ENCODE data around the gene ELMO1. TPM values are rescaled to one million over a fixed set of nuclear protein-coding genes. Genes with fewer than 3 reads are reported as not detected.

The ELMO1 gene
- total RNA-seq, 4 donors from 2014 or later: 11.5 to 19.9 (median 17.4) TPM

DNA sequence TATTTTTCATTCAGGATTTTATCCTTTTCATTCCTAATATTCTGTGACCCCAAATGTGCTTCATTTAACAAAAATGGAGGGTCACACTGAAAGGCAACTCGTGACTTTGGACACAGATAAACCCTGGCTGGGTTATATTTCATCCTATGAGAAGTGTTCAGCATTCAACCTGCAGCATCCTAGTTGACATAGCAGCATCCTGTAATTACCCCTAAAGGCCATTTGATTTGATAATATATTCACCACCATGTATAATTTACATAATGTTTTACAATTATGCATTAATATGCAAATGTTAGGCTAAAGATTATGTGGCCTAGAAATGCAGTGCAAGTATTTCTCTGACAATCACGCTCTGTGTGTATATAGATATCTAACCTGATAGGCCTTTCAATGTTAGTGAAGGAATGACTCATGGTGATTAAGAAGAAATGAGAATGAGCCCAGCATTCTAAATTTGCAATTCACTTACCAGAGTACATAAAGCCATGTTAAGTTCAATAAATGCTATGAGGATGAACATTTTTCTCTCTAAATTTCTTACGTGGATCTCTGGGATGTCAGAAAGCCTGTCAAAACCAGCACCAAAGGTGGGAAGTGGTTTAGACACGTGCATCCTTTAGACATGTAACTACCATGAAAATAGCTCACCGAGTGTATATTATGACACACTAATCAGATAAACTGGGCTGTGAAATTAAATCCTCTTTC, 386.7 kb downstream of the ELMO1 start:
- 65 to 75% methylated on average over 5 of the region's 5 CpGs for WGBS, 2 donors
- no peak for TF ChIP-seq POLR2A (IDR thresholded peaks at IDR 0.05)
- DNase-seq (ENCODE audit: low spot score in 2 of 2): no peak
- H3K4me3 ChIP-seq (ENCODE audit: low read depth, poor library complexity, severe bottlenecking): no peak overlapping the region
- intact Hi-C loops (cut with DNase I; ENCODE audit: low total_unique reads): no loop called here

DNA sequence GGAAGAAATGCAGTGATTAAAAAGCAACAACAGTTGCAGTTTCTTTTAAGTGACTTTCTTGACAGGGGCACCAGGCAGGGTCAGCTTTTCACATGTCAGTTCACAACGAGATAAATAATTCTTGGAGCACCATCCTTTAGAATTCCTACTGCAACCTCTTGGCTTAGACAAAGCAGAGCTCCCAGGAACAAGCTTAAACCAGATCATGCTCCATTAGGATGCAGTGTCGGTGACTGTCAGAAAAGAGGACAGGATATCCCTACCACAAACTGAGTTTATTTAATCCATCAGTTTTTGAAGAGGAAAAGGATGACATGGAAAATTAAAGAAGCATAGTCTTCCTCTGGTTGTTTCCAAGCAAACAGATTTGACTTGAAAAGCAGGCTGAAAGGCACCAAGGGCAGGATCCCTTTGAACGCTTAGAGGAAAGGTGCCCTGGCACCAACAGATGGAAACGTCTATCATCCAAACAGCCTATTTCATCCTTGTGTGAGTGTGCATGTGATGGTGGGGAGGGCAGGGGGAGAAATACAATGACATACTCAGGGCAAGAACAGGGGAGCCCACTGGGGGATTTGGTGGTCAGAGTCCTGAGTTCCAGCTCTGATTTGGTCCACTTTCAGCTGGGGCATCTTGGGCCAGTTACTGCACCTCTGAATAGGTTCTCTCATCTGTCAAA, 392.3 kb downstream of the ELMO1 start:
- DNase-seq (ENCODE audit: low spot score in 2 of 2): no peak
- WGBS, 2 donors: 75 to 82% methylated on average over 4 of the region's 4 CpGs
- no peak overlapping the region for H3K4me3 ChIP-seq (ENCODE audit: low read depth, poor library complexity, severe bottlenecking)
- intact Hi-C loops (cut with DNase I; ENCODE audit: low total_unique reads): no loop called here
- TF ChIP-seq, protein P1, sequence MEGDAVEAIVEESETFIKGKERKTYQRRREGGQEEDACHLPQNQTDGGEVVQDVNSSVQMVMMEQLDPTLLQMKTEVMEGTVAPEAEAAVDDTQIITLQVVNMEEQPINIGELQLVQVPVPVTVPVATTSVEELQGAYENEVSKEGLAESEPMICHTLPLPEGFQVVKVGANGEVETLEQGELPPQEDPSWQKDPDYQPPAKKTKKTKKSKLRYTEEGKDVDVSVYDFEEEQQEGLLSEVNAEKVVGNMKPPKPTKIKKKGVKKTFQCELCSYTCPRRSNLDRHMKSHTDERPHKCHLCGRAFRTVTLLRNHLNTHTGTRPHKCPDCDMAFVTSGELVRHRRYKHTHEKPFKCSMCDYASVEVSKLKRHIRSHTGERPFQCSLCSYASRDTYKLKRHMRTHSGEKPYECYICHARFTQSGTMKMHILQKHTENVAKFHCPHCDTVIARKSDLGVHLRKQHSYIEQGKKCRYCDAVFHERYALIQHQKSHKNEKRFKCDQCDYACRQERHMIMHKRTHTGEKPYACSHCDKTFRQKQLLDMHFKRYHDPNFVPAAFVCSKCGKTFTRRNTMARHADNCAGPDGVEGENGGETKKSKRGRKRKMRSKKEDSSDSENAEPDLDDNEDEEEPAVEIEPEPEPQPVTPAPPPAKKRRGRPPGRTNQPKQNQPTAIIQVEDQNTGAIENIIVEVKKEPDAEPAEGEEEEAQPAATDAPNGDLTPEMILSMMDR (IDR thresholded peaks at IDR 0.05): no peak
- TF ChIP-seq POLR2A (IDR thresholded peaks at IDR 0.05): no peak

DNA sequence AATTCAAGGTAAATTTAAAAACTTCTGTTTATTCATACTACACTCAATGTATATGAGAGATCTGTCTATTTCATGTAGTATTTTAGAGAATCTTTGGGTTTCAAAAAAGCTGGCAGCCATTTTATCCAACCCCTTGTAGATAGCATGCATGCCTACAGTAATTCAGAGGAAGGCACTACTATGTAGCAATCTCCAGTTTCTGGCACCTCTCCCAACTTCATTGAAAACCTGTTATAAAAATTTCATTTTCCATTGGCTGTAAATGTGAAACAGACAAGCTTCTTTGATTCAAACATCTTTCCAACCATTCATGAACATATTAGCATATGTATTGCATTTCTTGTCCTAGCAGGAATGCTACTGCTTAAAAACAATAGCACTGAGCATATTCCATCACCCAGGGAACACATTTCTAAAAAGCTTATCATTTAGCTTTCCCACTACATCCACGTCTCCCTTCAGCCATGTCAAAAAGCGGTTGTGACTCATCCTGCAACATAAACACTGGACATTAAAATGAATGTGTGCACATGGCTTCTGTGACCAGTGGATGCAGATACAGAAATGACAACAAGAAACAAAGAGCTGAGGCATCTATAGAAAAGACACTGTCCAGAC, 393.9 kb downstream of the ELMO1 start:
- WGBS, 2 donors: 72 to 83% methylated on average over 2 of the region's 2 CpGs
- TF ChIP-seq POLR2A (IDR thresholded peaks at IDR 0.05): no peak
- TF ChIP-seq, protein P1 (IDR thresholded peaks at IDR 0.05): no peak
- intact Hi-C loops (cut with DNase I; ENCODE audit: low total_unique reads): no loop called here
- no peak overlapping the region for H3K4me3 ChIP-seq (ENCODE audit: low read depth, poor library complexity, severe bottlenecking)
- DNase-seq (ENCODE audit: low spot score in 2 of 2): no peak

DNA sequence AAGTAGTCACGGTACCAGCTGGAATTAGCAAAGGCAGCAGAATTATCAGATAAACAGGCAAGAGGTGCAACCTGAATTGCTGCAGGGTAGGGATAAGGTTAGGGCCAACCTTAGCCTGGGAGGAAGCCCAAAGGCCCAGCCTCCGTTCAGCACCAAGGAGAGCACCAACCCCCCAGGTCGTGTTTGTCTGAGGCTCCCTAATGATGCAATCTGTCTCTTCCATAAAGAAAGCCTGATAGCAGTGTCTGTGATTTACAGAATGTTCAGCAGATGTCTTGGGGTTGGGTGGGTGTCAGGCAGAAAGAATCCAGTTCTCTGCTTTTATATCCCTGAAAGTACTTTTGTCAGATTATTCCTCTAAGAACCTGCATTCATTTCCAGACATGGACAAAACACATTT, 396.0 kb downstream of the ELMO1 start:
- TF ChIP-seq, protein P1 (IDR thresholded peaks at IDR 0.05): no peak
- TF ChIP-seq POLR2A (IDR thresholded peaks at IDR 0.05): no peak
- no peak overlapping the region for H3K4me3 ChIP-seq (ENCODE audit: low read depth, poor library complexity, severe bottlenecking)
- WGBS, 2 donors: 27 to 33% methylated on average over 3 of the region's 3 CpGs
- intact Hi-C loops (cut with DNase I; ENCODE audit: low total_unique reads): no loop called here
- no peak for DNase-seq (ENCODE audit: low spot score in 2 of 2)

DNA sequence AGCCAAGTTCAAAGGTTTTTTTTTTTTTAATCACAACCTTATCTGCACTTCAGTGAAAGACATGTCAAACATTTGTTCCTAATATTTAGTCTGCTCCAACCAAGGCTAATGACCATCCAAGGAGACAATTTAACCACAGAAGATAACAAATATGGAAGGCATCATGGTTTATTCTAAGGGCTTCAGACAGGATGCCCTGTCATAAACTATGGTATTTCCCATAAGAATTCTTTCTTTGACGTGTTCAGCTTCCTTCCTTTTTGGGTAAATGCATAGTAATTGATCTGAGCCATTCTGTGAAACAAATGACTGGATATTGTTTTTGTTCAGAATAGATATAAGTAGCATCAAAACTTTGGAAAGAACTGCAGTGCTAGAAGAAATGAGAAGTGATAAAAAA, 397.9 kb downstream of the ELMO1 start:
- TF ChIP-seq, protein P1 (IDR thresholded peaks at IDR 0.05): no peak
- no peak for TF ChIP-seq POLR2A (IDR thresholded peaks at IDR 0.05)
- DNase-seq (ENCODE audit: low spot score in 2 of 2): no peak
- intact Hi-C loops (cut with DNase I; ENCODE audit: low total_unique reads): no loop called here
- no peak overlapping the region for H3K4me3 ChIP-seq (ENCODE audit: low read depth, poor library complexity, severe bottlenecking)
- WGBS, 2 donors: 70 to 78% methylated on average over 1 of the region's 1 CpG

DNA sequence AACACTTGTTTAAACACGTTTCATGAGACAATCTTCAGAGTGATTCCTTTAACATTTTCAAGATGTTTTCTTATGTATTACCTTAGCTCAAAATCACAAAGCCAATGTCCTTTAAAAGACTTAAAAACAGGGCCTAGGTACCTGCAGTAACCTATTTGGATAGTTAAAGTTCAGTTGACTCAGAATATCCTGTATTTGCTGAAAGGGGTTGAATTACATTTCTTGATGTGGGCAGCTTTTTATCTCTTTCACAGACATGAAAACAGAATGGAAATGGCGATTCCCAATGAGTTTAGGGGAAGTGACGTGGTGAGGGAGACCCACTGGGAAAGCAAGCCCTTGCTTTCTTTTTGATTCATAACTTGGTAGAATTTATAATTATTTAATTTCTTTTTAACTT, 400.0 kb downstream of the ELMO1 start:
- intact Hi-C loops (cut with DNase I; ENCODE audit: low total_unique reads): no loop called here
- no peak for DNase-seq (ENCODE audit: low spot score in 2 of 2)
- H3K4me3 ChIP-seq (ENCODE audit: low read depth, poor library complexity, severe bottlenecking): no peak overlapping the region
- TF ChIP-seq POLR2A (IDR thresholded peaks at IDR 0.05): no peak
- TF ChIP-seq, protein P1 (IDR thresholded peaks at IDR 0.05): no peak
- 82 to 84% methylated on average over 3 of the region's 3 CpGs for whole genome bisulfite sequencing, 2 donors

All from lower leg skin (tissue), 4 donors.